Epithelial cell of alveolus of lung (primary cell): Measurements from ENCODE around the gene CEP128. TPM values are rescaled to one million over a fixed set of nuclear protein-coding genes. Genes with fewer than 3 reads are reported as not detected.

Source experiments
- total RNA-seq: library from RNA; depleted of rRNA; stranded (reverse); fragments of >200 nt; gene quantifications from 2 replicates; pipeline ENCODE4 v1.2.1, GENCODE V29; 2015

The CEP128 gene
- 1.4 and 6.6 TPM in 2 replicates for total RNA-seq

DNA sequence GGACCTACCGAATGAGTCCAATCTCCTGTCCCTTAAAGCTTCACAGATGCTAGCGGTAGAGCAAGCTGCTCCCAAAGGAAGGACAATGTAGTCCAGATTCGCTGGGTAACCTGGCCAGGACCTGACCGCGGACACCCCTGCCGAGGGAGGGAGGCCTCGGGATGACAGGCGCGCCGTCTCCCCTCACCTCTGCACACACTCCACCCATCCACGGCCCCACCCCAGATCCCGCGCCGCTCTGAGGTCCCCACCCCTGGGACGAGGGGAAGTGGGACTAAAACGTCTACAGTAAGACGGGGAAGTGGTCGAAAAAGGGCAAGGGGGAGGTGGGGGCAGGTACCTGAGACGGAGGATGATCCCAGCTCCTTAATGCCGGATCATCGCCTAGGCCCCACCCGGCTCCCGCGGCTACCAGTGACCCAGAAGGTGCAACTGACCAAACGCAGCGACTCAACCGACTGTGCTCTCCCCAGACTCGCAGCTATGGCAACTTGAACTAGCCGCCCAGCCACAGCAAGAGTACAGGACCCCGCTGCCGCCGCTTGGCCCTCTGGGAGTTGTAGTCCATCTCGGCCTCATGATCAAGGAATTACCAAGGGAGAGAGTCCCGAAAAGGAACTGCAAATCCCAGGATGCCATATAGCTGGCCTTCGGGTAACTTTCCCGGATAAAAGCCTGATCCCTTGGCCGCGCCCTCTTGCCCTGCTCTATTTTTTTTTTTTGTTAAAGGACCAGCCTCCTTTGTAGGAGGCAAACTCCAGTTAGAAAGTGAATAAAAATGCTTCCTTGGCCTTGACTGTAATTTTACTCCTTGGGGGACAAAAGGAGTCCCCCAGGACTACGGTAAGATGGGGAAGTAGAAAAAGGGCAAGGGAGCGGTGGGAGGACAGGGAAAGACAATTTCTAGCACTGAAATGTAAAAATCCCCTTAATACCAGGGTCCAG lies at the start of gene CEP128:
Gene CEP128 (minus strand): TSS at position 498 of the 945 bp plus-strand sequence.

DNA sequence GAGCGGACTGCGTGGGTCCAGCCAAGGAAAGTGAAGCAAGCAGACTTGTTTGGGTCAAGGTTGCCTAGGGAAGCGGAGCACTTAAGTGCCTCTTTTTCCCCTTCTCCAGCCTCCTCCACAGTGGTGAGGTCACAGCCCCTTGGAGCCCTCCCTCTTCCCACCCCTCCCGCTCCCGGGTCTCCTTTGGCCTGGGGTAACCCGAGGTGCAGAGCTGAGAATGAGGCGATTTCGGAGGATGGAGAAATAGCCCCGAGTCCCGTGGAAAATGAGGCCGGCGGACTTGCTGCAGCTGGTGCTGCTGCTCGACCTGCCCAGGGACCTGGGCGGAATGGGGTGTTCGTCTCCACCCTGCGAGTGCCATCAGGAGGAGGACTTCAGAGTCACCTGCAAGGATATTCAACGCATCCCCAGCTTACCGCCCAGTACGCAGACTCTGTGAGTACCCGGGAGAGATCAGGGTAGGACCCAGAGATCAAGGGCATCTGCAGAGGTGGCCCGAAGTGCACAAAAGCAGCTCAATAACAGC lies 13.9 kb upstream of the CEP128 start, which contains the start of gene TSHR:
Gene TSHR (plus strand): TSS at position 206 of the 526 bp plus-strand sequence. CDS start 60 bp downstream, at position 266.

Other genes with a start within 250 kb of the CEP128 start
- not detected in 2 replicates for gene TSHR, start 13.9 kb upstream of the CEP128 start, total RNA-seq